ENCODE measurements around the gene WIPF1.

DNA sequence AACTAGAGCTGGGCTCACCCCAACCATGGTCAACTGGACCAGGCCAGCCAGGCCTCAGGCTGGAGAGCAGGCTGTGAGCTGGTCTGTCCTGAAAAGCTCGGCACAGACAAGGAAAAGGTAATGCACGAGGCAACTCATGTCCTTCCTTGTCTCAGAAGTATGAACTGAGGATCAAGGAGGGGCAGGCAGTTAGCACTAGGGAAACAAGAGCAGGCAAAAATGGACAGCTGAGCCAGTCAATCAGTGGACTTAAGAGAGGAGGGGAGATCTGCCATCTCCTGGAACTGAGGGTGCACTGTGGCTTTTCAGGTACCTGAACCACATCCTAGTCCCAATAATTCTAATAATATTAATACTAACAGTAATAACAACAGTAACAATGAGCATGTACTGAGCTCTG, 20.6 kb upstream of the WIPF1 start:
- TF ChIP-seq, protein P1, sequence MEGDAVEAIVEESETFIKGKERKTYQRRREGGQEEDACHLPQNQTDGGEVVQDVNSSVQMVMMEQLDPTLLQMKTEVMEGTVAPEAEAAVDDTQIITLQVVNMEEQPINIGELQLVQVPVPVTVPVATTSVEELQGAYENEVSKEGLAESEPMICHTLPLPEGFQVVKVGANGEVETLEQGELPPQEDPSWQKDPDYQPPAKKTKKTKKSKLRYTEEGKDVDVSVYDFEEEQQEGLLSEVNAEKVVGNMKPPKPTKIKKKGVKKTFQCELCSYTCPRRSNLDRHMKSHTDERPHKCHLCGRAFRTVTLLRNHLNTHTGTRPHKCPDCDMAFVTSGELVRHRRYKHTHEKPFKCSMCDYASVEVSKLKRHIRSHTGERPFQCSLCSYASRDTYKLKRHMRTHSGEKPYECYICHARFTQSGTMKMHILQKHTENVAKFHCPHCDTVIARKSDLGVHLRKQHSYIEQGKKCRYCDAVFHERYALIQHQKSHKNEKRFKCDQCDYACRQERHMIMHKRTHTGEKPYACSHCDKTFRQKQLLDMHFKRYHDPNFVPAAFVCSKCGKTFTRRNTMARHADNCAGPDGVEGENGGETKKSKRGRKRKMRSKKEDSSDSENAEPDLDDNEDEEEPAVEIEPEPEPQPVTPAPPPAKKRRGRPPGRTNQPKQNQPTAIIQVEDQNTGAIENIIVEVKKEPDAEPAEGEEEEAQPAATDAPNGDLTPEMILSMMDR (IDR thresholded peaks at IDR 0.05) = no peak
- TF ChIP-seq POLR2AphosphoS5 (IDR thresholded peaks at IDR 0.05; ENCODE audit: insufficient read depth in 1 of 2, low read depth in 1 of 2) = no peak
